H7 (cell line): ENCODE measurements around the gene NOS1AP. TPM values are rescaled to one million over a fixed set of nuclear protein-coding genes. Genes with fewer than 3 reads are reported as not detected.

ENCODE experiments used
- DNase-seq: peaks from one replicate; pipeline ENCODE4 v3.0.0; 2012
- H3K27me3 ChIP-seq: 2 replicates; pipeline ENCODE4 v1.6.0; 2011; ENCODE audit warnings: mild to moderate bottlenecking, low read length; ENCODE audit not compliant: control insufficient read depth, insufficient read depth
- H3K36me3 ChIP-seq: replicated peaks from 2 replicates; pipeline ENCODE4 v1.5.1; 2011; ENCODE audit warnings: low read length; ENCODE audit not compliant: control insufficient read depth, insufficient read depth
- H3K4me3 ChIP-seq: 2 replicates; pipeline ENCODE4 v1.5.1; 2011; ENCODE audit warnings: low read depth, mild to moderate bottlenecking, control low read depth, low read length, moderate library complexity; ENCODE audit not compliant: insufficient read depth
- total RNA-seq: library from RNA; depleted of rRNA; stranded (reverse); fragments of >200 nt; shearing (Covaris generic); gene quantifications from 2 replicates; pipeline ENCODE4 v1.2.3, GENCODE V29; 2014

The NOS1AP gene
- total RNA-seq, 1 experiment from 2014 or later: 5.4 TPM

GRCh38 chr1:162236618-162237017 lies 167.1 kb downstream of the NOS1AP start:
- H3K27me3 ChIP-seq: no peaks in the 10 kb centered on the region
- DNase-seq: no peak
- no peaks in the 10 kb centered on the region for H3K36me3 ChIP-seq
- H3K4me3 ChIP-seq: no peak overlapping the region

- no peaks in the 10 kb centered on the region for H3K27me3 ChIP-seq
- H3K36me3 ChIP-seq: no peaks in the 10 kb centered on the region
- DNase-seq: no peak
- H3K4me3 ChIP-seq: no peak overlapping the region
Observed at GRCh38 chr1:162240577-162240976, 171.1 kb downstream of the NOS1AP start.

DNA sequence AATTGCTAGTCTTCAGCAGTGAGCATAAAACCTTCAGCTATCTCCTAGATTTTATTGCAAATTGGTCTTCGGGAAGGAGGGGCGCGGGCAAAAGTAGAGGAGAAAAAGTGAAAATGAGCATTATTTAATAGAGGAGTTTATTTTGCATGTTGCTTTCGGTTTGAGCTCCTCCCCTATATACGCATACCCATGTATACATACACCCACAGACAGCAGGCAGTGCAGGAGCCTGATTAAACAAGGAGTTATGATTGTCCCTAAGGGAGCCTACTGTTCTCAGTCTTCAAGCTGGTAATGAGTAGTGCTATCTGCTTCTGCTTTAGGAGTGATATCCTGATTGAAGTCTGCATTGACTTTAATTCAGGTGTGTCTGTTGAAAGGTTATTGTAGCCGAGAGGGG lies 173.3 kb downstream of the NOS1AP start:
- Histone ChIP-seq H3K27me3 (no peaks in the 10 kb centered on the region), H3K4me3 (no peak overlapping the region), H3K36me3 (no peaks in the 10 kb centered on the region)
- DNase-seq: no peak

- Histone ChIP-seq H3K4me3 (no peak overlapping the region), H3K36me3 (no peaks in the 10 kb centered on the region), H3K27me3 (no peaks in the 10 kb centered on the region)
- peak; percentile 37 for DNase-seq
Observed at GRCh38 chr1:162248854-162249535, 179.5 kb downstream of the NOS1AP start.

DNA sequence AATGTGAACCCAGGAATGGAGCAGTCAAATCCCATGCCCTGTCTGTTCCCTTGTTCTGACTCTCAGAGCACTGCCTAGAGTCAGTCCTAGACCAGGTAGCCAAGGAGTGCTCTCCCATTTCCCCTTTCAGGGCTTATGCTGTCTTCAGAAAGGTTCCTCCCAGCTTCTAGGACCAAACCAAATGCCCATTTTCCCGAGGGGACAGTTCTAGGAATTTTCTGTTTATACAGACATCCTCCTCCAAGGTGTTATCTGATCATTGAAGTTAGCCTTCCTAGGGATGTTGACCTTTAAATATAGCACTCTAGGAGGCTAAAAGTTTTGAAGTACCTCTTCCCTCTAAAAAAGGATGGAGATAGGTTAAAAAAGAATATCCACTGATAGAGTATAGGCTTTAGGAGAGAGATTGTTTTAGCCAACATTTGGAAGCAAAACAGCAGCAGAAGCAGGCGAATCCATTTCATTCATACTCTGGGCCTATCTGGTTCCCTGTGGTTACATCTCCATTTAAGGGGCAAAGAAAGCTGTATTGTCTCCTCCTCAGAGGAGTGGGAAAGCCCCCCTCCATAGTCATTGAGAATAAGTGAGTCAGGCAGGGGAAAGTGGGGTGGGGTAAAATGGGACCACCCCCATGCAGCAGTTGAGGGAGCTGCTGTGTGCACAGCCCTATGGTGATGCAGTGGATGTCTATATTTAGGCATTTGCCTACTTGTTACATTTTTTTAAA lies 180.7 kb downstream of the NOS1AP start:
- Histone ChIP-seq H3K27me3 (no peaks in the 10 kb centered on the region), H3K36me3 (no peaks in the 10 kb centered on the region), H3K4me3 (no peak overlapping the region)
- DNase-seq: no peak

- Histone ChIP-seq H3K36me3 (no peaks in the 10 kb centered on the region), H3K4me3 (no peak overlapping the region), H3K27me3 (no peaks in the 10 kb centered on the region)
- no peak for DNase-seq
Observed at GRCh38 chr1:162251102-162251501, 181.6 kb downstream of the NOS1AP start.

DNA sequence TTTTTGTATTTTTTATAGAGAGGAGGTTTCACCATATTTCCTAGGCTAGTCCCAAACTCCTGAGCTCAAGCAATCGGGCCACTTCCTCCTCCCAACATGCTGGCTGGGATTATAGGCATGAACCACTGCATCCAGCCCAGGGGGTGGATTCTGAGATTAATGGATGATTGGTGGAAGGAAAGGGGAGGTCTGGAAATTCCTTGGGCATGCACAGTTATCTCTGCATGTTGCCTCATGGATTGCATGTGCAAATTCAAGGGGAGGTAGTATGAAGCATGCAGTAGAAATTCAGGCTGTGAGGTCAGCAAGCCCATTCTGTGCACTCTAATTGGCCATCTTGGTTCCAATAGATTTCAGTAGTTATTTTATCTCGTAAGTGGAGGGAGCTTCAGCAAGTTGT lies 182.7 kb downstream of the NOS1AP start:
- DNase-seq: no peak
- Histone ChIP-seq H3K36me3 (no peaks in the 10 kb centered on the region), H3K4me3 (no peak overlapping the region), H3K27me3 (no peaks in the 10 kb centered on the region)

DNA sequence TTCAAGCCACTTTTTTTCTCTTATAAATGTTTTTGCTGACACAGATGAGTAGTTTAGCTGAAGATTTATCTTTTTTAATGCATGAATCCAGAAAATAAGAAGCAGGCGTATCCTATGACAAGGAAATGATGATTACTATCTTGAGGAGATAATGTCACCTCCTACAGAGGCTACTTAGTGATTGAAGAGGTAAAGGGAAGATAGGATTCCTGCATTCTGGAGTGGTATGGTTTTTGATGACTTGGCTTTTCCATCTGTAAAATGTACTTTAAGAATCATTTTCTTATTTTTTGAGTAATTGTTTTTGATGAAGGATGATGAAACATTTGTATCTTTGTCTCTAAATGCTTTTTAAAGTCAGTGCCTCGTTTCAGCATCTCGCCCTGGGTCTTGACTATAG lies 184.3 kb downstream of the NOS1AP start:
- no peak overlapping the region for H3K4me3 ChIP-seq
- DNase-seq: no peak
- no peaks in the 10 kb centered on the region for H3K27me3 ChIP-seq
- H3K36me3 ChIP-seq: no peaks in the 10 kb centered on the region

DNA sequence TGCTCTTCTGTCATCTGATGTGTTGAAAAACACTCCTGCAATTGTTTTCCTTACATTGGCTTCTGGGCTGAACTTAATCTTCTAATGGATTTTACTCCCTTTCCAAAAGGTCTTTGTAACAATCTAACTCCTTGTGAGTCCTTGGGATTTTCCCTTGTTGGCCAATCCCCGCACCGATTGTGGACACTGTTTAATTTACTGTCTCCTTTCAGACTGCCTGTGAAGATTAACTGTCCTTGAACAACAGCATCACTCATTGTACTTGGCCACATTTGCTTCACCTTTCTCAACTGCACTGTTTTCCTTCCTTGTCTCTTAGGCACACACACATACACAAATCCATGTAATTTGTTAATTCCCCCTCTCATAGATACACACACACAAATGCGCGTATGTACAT lies 186.8 kb downstream of the NOS1AP start:
- H3K36me3 ChIP-seq: no peaks in the 10 kb centered on the region
- no peaks in the 10 kb centered on the region for H3K27me3 ChIP-seq
- no peak overlapping the region for H3K4me3 ChIP-seq
- DNase-seq: no peak

DNA sequence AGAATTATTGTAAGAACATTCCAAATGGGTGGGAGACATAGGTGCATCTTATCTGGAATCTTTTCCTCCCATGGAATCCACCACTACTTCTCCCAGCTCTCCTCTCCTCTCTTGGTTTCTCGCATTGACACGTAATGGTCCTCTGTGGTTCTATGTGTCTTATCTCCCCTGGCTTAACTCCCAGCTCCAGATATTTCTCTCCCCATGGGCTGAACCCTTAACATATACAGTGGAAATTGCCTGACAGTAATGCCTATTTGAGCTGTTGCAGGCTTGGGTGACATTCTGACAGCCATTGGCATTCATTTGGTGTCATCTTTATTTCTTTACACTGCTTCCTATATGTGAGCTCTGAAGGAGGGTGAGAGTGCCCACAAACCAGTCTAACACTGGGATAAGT lies 188.9 kb downstream of the NOS1AP start:
- Histone ChIP-seq H3K4me3 (no peak overlapping the region), H3K36me3 (no peaks in the 10 kb centered on the region), H3K27me3 (no peaks in the 10 kb centered on the region)
- no peak for DNase-seq

- DNase-seq: no peak
- Histone ChIP-seq H3K4me3 (no peak overlapping the region), H3K27me3 (no peaks in the 10 kb centered on the region), H3K36me3 (no peaks in the 10 kb centered on the region)
Observed at GRCh38 chr1:162259894-162260455, 190.5 kb downstream of the NOS1AP start.

DNA sequence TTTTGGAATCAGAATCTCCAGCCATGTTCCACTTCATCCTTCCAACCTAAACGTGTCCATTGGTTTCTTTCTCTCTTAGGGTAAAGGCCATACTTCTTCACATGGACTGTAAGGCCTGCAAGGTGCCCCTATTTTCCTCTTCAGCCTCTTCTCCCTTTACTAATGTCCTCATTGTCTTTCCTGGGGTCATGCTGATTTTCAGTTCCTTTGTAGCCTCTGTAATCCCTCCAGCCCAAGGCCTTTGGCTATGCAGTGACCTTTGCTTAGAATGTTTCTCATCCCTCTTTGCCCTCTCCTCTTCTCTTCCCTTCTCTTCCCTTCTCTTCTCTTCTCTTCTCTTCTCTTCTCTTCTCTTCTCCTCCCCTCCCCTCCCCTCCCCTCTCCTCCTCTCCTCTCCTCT lies 194.6 kb downstream of the NOS1AP start:
- Histone ChIP-seq H3K27me3 (no peaks in the 10 kb centered on the region), H3K4me3 (no peak overlapping the region), H3K36me3 (no peaks in the 10 kb centered on the region)
- no peak for DNase-seq

DNA sequence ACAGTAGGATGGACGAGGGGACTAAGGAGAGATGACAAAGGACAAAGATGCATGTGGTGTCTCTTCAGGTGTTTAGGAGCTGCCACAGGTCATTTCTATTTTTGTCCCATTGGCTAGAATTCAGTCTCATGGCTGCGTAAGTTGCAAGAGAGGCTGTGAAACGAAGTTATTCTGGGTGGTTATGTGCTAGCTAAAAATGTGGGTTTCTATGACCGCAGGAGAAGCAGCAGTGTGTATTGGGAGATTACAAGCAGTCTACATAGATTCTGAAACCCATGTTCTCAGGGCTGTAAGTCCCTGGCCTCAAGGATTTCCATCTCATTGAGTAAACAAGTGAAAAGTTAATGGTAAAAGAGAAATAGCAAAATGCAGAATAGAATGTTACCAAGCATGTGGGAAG lies 196.5 kb downstream of the NOS1AP start:
- Histone ChIP-seq H3K36me3 (no peaks in the 10 kb centered on the region), H3K4me3 (no peak overlapping the region), H3K27me3 (no peaks in the 10 kb centered on the region)
- DNase-seq: no peak

GRCh38 chr1:162270016-162270770 lies 200.7 kb downstream of the NOS1AP start:
- DNase-seq: no peak
- no peak overlapping the region for H3K4me3 ChIP-seq
- H3K36me3 ChIP-seq: no peaks in the 10 kb centered on the region
- H3K27me3 ChIP-seq: no peaks in the 10 kb centered on the region

GRCh38 chr1:162271972-162272371 lies 202.5 kb downstream of the NOS1AP start:
- DNase-seq: no peak
- no peaks in the 10 kb centered on the region for H3K27me3 ChIP-seq
- no peak overlapping the region for H3K4me3 ChIP-seq
- H3K36me3 ChIP-seq: no peaks in the 10 kb centered on the region
